Measurements from ENCODE around the gene ADCYAP1.

ADCYAP1 gene

DNA sequence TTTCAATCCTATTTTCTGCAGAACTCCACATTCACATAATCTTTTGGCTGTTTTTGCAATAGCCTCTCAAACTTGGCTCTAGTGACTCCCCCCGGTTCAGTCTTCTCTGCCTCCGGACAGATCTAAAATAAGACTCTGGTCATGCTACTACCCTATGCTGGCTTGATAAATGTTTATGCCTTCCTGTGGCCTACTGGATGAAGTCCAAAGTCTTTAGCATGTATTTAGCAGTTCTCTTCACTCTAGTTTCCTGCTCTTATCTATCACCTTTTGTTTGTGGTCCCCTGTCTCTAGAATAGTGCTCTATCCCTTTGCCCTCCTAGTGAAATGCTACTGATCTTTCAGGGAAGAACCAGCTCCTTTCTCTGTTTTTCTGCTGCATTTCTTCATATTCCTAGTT lies 14.4 kb downstream of the ADCYAP1 start:
- Histone ChIP-seq H3K4me3 (ENCODE audit: severe bottlenecking) (no peak overlapping the region), H3K36me3 (ENCODE audit: low read depth) (no peaks in the 10 kb centered on the region), H3K27me3 (ENCODE audit: insufficient read depth, poor library complexity, severe bottlenecking) (peaks cover 7% of the 10 kb centered on the region), H3K4me1 (ENCODE audit: insufficient read depth, poor library complexity, severe bottlenecking) (no peaks in the 10 kb centered on the region), H3K27ac (ENCODE audit: poor library complexity, severe bottlenecking) (no peak overlapping the region), H3K9me3 (ENCODE audit: severe bottlenecking) (no peaks in the 10 kb centered on the region)
- no peak for DNase-seq (ENCODE audit: low spot score)
- ATAC-seq (ENCODE audit: low read depth) = no peak
- TF ChIP-seq, protein P1, sequence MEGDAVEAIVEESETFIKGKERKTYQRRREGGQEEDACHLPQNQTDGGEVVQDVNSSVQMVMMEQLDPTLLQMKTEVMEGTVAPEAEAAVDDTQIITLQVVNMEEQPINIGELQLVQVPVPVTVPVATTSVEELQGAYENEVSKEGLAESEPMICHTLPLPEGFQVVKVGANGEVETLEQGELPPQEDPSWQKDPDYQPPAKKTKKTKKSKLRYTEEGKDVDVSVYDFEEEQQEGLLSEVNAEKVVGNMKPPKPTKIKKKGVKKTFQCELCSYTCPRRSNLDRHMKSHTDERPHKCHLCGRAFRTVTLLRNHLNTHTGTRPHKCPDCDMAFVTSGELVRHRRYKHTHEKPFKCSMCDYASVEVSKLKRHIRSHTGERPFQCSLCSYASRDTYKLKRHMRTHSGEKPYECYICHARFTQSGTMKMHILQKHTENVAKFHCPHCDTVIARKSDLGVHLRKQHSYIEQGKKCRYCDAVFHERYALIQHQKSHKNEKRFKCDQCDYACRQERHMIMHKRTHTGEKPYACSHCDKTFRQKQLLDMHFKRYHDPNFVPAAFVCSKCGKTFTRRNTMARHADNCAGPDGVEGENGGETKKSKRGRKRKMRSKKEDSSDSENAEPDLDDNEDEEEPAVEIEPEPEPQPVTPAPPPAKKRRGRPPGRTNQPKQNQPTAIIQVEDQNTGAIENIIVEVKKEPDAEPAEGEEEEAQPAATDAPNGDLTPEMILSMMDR (IDR thresholded peaks at IDR 0.05; ENCODE audit: poor library complexity, severe bottlenecking) = no peak

DNA sequence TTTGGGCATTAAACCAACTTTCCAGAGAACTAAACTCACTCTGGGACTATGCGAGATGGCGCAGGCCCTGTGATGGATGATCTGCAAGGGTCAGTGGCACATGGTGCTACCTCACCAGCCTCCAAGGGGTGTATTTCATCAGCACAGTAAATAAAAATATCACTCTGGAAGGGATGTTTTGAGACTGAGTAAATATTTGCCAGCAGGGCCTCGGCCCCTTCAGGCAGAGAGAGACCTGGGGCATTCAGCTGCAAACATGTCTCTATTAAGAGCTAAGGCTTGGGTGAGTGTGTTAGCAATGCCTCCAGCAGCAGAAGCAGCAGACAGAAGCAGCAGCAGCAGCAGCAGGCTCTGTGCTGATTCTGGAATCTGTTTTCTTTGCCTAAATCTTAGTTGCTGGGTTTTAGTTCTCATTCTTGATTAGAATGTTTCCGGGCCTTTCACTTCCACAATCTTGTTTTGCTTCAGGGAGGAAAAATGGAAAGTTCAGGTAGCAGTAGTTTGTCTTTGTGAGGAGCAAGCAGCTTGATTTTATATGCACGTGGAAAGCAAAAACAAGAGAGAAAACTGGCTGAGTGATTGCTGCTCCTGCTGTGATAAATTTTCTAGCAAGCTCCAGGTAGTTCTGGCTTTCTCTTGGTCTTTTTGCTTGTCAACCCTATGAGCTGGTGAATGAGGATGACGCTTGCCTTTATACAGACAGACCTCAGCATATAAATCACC lies 18.6 kb downstream of the ADCYAP1 start:
- no peak for DNase-seq (ENCODE audit: low spot score)
- Histone ChIP-seq H3K4me1 (ENCODE audit: insufficient read depth, poor library complexity, severe bottlenecking) (no peaks in the 10 kb centered on the region), H3K36me3 (ENCODE audit: low read depth) (no peaks in the 10 kb centered on the region), H3K4me3 (ENCODE audit: severe bottlenecking) (no peak overlapping the region), H3K9me3 (ENCODE audit: severe bottlenecking) (no peaks in the 10 kb centered on the region), H3K27ac (ENCODE audit: poor library complexity, severe bottlenecking) (no peak overlapping the region), H3K27me3 (ENCODE audit: insufficient read depth, poor library complexity, severe bottlenecking) (peaks cover 2% of the 10 kb centered on the region)
- no peak for ATAC-seq (ENCODE audit: low read depth)
- TF ChIP-seq, protein P1 (IDR thresholded peaks at IDR 0.05; ENCODE audit: poor library complexity, severe bottlenecking) = no peak

DNA sequence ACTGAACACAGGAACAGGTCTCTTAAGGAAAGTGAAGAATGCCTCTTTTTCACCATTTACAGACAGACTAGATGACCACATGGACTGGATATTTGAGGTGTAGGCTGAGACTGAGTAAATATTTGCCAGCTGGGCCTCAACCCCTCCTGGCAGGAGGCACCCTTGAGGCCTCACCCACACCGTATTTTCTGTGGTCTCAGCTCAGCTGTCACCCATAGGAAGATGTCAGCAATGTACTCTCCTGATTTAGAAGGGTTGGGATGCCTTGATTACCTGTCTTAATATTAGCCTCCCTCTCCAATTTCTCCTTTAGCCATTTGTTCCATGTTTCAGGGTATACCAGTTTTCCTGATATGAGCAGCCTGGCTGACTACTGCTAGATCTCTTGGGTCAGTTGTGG lies 20.3 kb downstream of the ADCYAP1 start:
- no peaks in the 10 kb centered on the region for H3K4me1 ChIP-seq (ENCODE audit: insufficient read depth, poor library complexity, severe bottlenecking)
- TF ChIP-seq, protein P1 (IDR thresholded peaks at IDR 0.05; ENCODE audit: poor library complexity, severe bottlenecking) = no peak
- no peaks in the 10 kb centered on the region for H3K36me3 ChIP-seq (ENCODE audit: low read depth)
- no peak overlapping the region for H3K27ac ChIP-seq (ENCODE audit: poor library complexity, severe bottlenecking)
- peaks cover 4% of the 10 kb centered on the region for H3K27me3 ChIP-seq (ENCODE audit: insufficient read depth, poor library complexity, severe bottlenecking)
- no peak overlapping the region for H3K4me3 ChIP-seq (ENCODE audit: severe bottlenecking)
- H3K9me3 ChIP-seq (ENCODE audit: severe bottlenecking) = no peaks in the 10 kb centered on the region
- ATAC-seq (ENCODE audit: low read depth) = no peak
- DNase-seq (ENCODE audit: low spot score) = no peak

DNA sequence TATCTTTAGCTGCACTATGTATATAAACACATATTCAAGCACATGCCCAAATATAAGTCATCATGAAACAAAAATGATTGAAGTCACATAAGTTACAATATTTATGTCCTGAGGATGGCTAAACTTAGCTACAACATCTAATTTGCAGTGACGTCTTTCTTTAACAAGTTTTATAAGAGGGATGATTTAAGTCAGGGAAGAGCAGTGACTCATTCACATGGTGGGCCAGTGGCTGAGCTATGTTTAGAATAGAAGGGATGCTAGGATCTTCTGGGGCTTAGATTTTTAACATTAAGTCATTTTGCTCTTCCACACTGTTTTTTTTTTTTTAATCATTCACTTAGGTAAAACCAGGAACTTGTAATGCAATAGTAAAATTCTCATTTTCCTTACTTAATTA lies 22.3 kb downstream of the ADCYAP1 start:
- Histone ChIP-seq H3K27ac (ENCODE audit: poor library complexity, severe bottlenecking) (no peak overlapping the region), H3K36me3 (ENCODE audit: low read depth) (no peaks in the 10 kb centered on the region), H3K4me3 (ENCODE audit: severe bottlenecking) (no peak overlapping the region), H3K4me1 (ENCODE audit: insufficient read depth, poor library complexity, severe bottlenecking) (no peaks in the 10 kb centered on the region), H3K27me3 (ENCODE audit: insufficient read depth, poor library complexity, severe bottlenecking) (peaks cover 4% of the 10 kb centered on the region), H3K9me3 (ENCODE audit: severe bottlenecking) (no peaks in the 10 kb centered on the region)
- DNase-seq (ENCODE audit: low spot score) = no peak
- ATAC-seq (ENCODE audit: low read depth) = no peak
- TF ChIP-seq, protein P1 (IDR thresholded peaks at IDR 0.05; ENCODE audit: poor library complexity, severe bottlenecking) = no peak

DNA sequence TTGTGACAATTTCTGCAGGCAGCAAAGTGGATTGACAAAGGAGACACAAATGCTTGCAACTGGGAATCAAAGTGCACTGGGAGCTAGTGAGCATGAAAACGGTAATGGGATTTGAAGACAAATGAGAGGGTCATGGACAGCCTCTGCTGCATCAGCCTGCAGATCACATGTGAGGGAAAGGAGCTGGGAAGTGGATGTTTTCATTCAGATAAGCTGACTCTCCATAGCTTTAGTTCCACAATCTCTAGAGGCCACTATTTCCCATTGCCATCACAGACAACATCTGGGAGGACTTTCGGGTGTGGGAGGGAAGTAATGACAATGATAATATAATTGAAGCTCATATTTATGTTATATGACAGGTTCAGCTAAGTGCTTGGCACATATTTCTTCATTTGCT lies 28.4 kb downstream of the ADCYAP1 start:
- no peak overlapping the region for H3K4me3 ChIP-seq (ENCODE audit: severe bottlenecking)
- no peak for ATAC-seq (ENCODE audit: low read depth)
- no peaks in the 10 kb centered on the region for H3K36me3 ChIP-seq (ENCODE audit: low read depth)
- TF ChIP-seq, protein P1 (IDR thresholded peaks at IDR 0.05; ENCODE audit: poor library complexity, severe bottlenecking) = no peak
- no peaks in the 10 kb centered on the region for H3K9me3 ChIP-seq (ENCODE audit: severe bottlenecking)
- no peak overlapping the region for H3K27ac ChIP-seq (ENCODE audit: poor library complexity, severe bottlenecking)
- H3K4me1 ChIP-seq (ENCODE audit: insufficient read depth, poor library complexity, severe bottlenecking) = no peaks in the 10 kb centered on the region
- peaks cover 4% of the 10 kb centered on the region for H3K27me3 ChIP-seq (ENCODE audit: insufficient read depth, poor library complexity, severe bottlenecking)
- DNase-seq (ENCODE audit: low spot score) = no peak

Measured in RWPE2 (cell line).